NB4 (cell line): ENCODE results near the gene LYRM2.

Source experiments
- POLR2A ChIP-seq: IDR thresholded peaks from 2 replicates; pipeline ENCODE4 v1.6.1; 2011; ENCODE audit warnings: mild to moderate bottlenecking; ENCODE audit not compliant: insufficient read length; ENCODE audit errors: extremely low read depth
- TF ChIP-seq, protein P1 (sequence below): IDR thresholded peaks from one replicate; pipeline ENCODE4 v1.5.1; 2012; ENCODE audit warnings: low read depth, low read length
- TF ChIP-seq, protein P2 (sequence below): IDR thresholded peaks from 2 replicates; pipeline ENCODE4 v1.6.1; 2011; ENCODE audit warnings: low read depth, low read length

DNA sequence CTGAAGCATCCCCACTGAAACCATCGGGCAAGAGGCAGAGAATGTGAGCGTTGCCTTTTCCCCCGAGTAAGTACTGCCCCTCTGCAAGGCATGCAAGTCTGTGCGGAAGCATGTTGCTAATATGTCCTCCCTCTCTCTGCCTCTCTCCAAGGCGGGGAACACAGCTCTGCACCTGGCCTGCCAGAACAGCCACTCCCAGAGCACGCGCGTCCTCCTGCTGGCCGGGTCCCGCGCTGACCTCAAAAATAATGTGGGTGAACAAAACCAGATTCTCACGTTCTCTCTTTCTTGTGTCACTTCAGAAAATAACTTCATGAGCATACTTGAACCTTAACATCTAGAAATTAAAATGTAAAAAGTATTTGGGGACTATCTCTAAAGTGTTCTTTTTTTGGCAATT is 26.4 kb downstream of the LYRM2 start:
- TF ChIP-seq, protein P1, sequence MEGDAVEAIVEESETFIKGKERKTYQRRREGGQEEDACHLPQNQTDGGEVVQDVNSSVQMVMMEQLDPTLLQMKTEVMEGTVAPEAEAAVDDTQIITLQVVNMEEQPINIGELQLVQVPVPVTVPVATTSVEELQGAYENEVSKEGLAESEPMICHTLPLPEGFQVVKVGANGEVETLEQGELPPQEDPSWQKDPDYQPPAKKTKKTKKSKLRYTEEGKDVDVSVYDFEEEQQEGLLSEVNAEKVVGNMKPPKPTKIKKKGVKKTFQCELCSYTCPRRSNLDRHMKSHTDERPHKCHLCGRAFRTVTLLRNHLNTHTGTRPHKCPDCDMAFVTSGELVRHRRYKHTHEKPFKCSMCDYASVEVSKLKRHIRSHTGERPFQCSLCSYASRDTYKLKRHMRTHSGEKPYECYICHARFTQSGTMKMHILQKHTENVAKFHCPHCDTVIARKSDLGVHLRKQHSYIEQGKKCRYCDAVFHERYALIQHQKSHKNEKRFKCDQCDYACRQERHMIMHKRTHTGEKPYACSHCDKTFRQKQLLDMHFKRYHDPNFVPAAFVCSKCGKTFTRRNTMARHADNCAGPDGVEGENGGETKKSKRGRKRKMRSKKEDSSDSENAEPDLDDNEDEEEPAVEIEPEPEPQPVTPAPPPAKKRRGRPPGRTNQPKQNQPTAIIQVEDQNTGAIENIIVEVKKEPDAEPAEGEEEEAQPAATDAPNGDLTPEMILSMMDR, result no peak
- TF ChIP-seq POLR2A, result no peak
- TF ChIP-seq, protein P2, sequence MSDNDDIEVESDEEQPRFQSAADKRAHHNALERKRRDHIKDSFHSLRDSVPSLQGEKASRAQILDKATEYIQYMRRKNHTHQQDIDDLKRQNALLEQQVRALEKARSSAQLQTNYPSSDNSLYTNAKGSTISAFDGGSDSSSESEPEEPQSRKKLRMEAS, result no peak
